Trophoblast cell (in vitro differentiated cells and primary cell): Measurements from ENCODE around the gene WSB1.

Source experiments
- DNase-seq, 2 donors: peaks; one replicate each; pipeline ENCODE4 v3.0.0-alpha.2; 2016
- H2AFZ ChIP-seq: 2 replicates; pipeline ENCODE4 v1.6.1; 2013; ENCODE audit warnings: low read length, moderate library complexity, mild to moderate bottlenecking; ENCODE audit not compliant: insufficient read depth, poor library complexity
- H2AK5ac ChIP-seq: 2 replicates; pipeline ENCODE4 v1.6.1; 2013; ENCODE audit warnings: mild to moderate bottlenecking, low read length
- H2BK120ac ChIP-seq: 2 replicates; pipeline ENCODE4 v1.6.1; 2013; ENCODE audit warnings: low read length, mild to moderate bottlenecking, moderate library complexity; ENCODE audit not compliant: insufficient read depth, poor library complexity
- H2BK12ac ChIP-seq: 2 replicates; pipeline ENCODE4 v1.6.1; 2013; ENCODE audit warnings: mild to moderate bottlenecking, low read length, moderate library complexity
- H2BK5ac ChIP-seq: 2 replicates; pipeline ENCODE4 v1.6.1; 2013; ENCODE audit warnings: low read length, low read depth, moderate library complexity, mild to moderate bottlenecking; ENCODE audit not compliant: poor library complexity
- H3K14ac ChIP-seq: 2 replicates; pipeline ENCODE4 v1.6.1; 2013; ENCODE audit warnings: mild to moderate bottlenecking, low read length
- H3K18ac ChIP-seq: 2 replicates; pipeline ENCODE4 v1.6.1; 2013; ENCODE audit warnings: mild to moderate bottlenecking, low read length
- H3K23ac ChIP-seq: 2 replicates; pipeline ENCODE4 v1.6.1; 2013; ENCODE audit warnings: low read length
- H3K27ac ChIP-seq: 2 replicates; pipeline ENCODE4 v1.5.1; 2013; ENCODE audit warnings: low read depth, mild to moderate bottlenecking, inconsistent platforms, low read length, moderate library complexity
- H3K27me3 ChIP-seq: 2 replicates; pipeline ENCODE4 v1.6.1; 2013; ENCODE audit warnings: inconsistent platforms, mild to moderate bottlenecking, low read length, moderate library complexity; ENCODE audit not compliant: insufficient read depth
- H3K36me3 ChIP-seq, 2 experiments: 1 replicate in 1 of 2; 2 replicates in 1 of 2; pipeline ENCODE4 v1.6.1; 2013; ENCODE audit warnings: low read length in 2 of 2, mild to moderate bottlenecking in 2 of 2, moderate library complexity in 1 of 2; ENCODE audit not compliant: insufficient read depth in 2 of 2, control insufficient read depth in 1 of 2
- H3K4ac ChIP-seq: 2 replicates; pipeline ENCODE4 v1.6.1; 2013; ENCODE audit warnings: low read depth, mild to moderate bottlenecking, low read length, moderate library complexity
- H3K4me1 ChIP-seq, 2 experiments: 1 replicate in 1 of 2; 2 replicates in 1 of 2; pipeline ENCODE4 v1.6.1; 2013; ENCODE audit warnings: low read length in 2 of 2, mild to moderate bottlenecking in 2 of 2, moderate library complexity in 1 of 2; ENCODE audit not compliant: insufficient read depth in 2 of 2, control insufficient read depth in 1 of 2
- H3K4me2 ChIP-seq: 2 replicates; pipeline ENCODE4 v1.6.1; 2013; ENCODE audit warnings: inconsistent platforms, mild to moderate bottlenecking, low read length, moderate library complexity
- H3K4me3 ChIP-seq: 2 replicates; pipeline ENCODE4 v1.5.1; 2013; ENCODE audit warnings: mild to moderate bottlenecking, low read depth, low read length, inconsistent platforms
- H3K79me1 ChIP-seq: one replicate; pipeline ENCODE4 v1.6.1; 2013; ENCODE audit warnings: low read length
- H3K79me2 ChIP-seq: 2 replicates; pipeline ENCODE4 v1.6.1; 2013; ENCODE audit warnings: low read length, mild to moderate bottlenecking; ENCODE audit not compliant: control insufficient read depth, insufficient read depth, poor library complexity
- H3K9ac ChIP-seq: 2 replicates; pipeline ENCODE4 v1.6.1; 2013; ENCODE audit warnings: mild to moderate bottlenecking, low read length
- H3K9me3 ChIP-seq: 2 replicates; pipeline ENCODE4 v1.6.1; 2013; ENCODE audit warnings: low read depth, mild to moderate bottlenecking, control low read depth, inconsistent platforms, low read length; ENCODE audit not compliant: insufficient read depth
- H4K12ac ChIP-seq: 2 replicates; pipeline ENCODE4 v1.6.1; 2013; ENCODE audit warnings: low read depth, mild to moderate bottlenecking, low read length, moderate library complexity
- H4K8ac ChIP-seq: 2 replicates; pipeline ENCODE4 v1.6.1; 2013; ENCODE audit warnings: low read depth, mild to moderate bottlenecking, low read length, moderate library complexity
- H4K91ac ChIP-seq: one replicate; pipeline ENCODE4 v1.6.1; 2013; ENCODE audit warnings: low read depth, mild to moderate bottlenecking, low read length, moderate library complexity
- WGBS: extraction: QIAGEN DNeasy Blood & Tissue Kit; methylation state at CpG from one replicate; pipeline ENCODE4 v1.1.7; 2013; ENCODE audit warnings: missing lambda C conversion rate; ENCODE audit not compliant: insufficient read length, insufficient coverage; ENCODE audit errors: extremely low coverage; 5-methylcytosine and 5-hydroxymethylcytosine counted together

WSB1 gene

GRCh38 chr17:27280527-27280926 is 13.4 kb upstream of the WSB1 start:
- H4K91ac ChIP-seq: no peak overlapping the region
- no peak overlapping the region for H3K27ac ChIP-seq
- peak; percentile 93 to 94 for DNase-seq
- no peak overlapping the region for H2BK120ac ChIP-seq
- H3K79me2 ChIP-seq: no peaks in the 10 kb centered on the region
- no peak overlapping the region for H2AK5ac ChIP-seq
- H3K4me3 ChIP-seq: no peak overlapping the region
- no peak overlapping the region for H4K12ac ChIP-seq
- no peak overlapping the region for H3K18ac ChIP-seq
- H4K8ac ChIP-seq: no peak overlapping the region
- H3K79me1 ChIP-seq: peaks cover 5% of the 10 kb centered on the region
- H3K23ac ChIP-seq: no peak overlapping the region
- no peak overlapping the region for H2BK12ac ChIP-seq
- H3K14ac ChIP-seq: no peak overlapping the region
- H3K4me1 ChIP-seq: peaks cover 4 to 5% of the 10 kb centered on the region in 2 experiments
- no peak overlapping the region for H3K9ac ChIP-seq
- WGBS: no CpG with 5 or more reads among the region's 10 CpGs
- no peak overlapping the region for H3K4ac ChIP-seq
- H2BK5ac ChIP-seq: no peak overlapping the region
- peaks cover 3% of the 10 kb centered on the region for H3K9me3 ChIP-seq
- no peak overlapping the region for H2AFZ ChIP-seq
- H3K27me3 ChIP-seq: no peaks in the 10 kb centered on the region
- no peak overlapping the region for H3K4me2 ChIP-seq
- H3K36me3 ChIP-seq: no peaks in the 10 kb centered on the region

GRCh38 chr17:27281438-27281837 is 12.5 kb upstream of the WSB1 start:
- Histone ChIP-seq H3K4me2 (no peak overlapping the region), H2BK5ac (peak overlapping the region; percentile 35), H3K79me1 (peaks cover 5% of the 10 kb centered on the region), H3K9ac (no peak overlapping the region), H3K23ac (no peak overlapping the region), H3K18ac (no peak overlapping the region), H4K91ac (peak overlapping the region; percentile 28), H2AFZ (no peak overlapping the region), H2BK12ac (no peak overlapping the region), H2AK5ac (no peak overlapping the region), H3K4ac (no peak overlapping the region), H3K27ac (no peak overlapping the region), H4K8ac (no peak overlapping the region), H3K4me3 (no peak overlapping the region), H3K9me3 (peaks cover 3% of the 10 kb centered on the region), H3K27me3 (no peaks in the 10 kb centered on the region), H4K12ac (no peak overlapping the region), H3K4me1 (peaks cover 4 to 5% of the 10 kb centered on the region in 2 experiments), H3K36me3 (no peaks in the 10 kb centered on the region), H3K79me2 (no peaks in the 10 kb centered on the region), H2BK120ac (no peak overlapping the region), H3K14ac (no peak overlapping the region)
- DNase-seq: peak in 1 of 2 donors; percentile 63
- no CpG with 5 or more reads among the region's 3 CpGs for WGBS

- Histone ChIP-seq H3K4me1 (peaks cover 0 to 3% of the 10 kb centered on the region in 2 experiments), H3K9ac (no peak overlapping the region), H3K18ac (no peak overlapping the region), H3K4me3 (no peak overlapping the region), H3K27ac (no peak overlapping the region), H4K12ac (no peak overlapping the region), H3K79me1 (peaks cover 2% of the 10 kb centered on the region), H2BK120ac (no peak overlapping the region), H3K23ac (no peak overlapping the region), H3K14ac (no peak overlapping the region), H3K36me3 (no peaks in the 10 kb centered on the region), H4K91ac (no peak overlapping the region), H3K79me2 (no peaks in the 10 kb centered on the region), H2BK5ac (no peak overlapping the region), H4K8ac (no peak overlapping the region), H2AK5ac (no peak overlapping the region), H3K4me2 (no peak overlapping the region), H3K9me3 (peaks cover 3% of the 10 kb centered on the region), H2BK12ac (no peak overlapping the region), H2AFZ (no peak overlapping the region), H3K4ac (no peak overlapping the region), H3K27me3 (no peaks in the 10 kb centered on the region)
- WGBS: no CpG with 5 or more reads among the region's 1 CpG
- DNase-seq: peak; percentile 93 to 99
Observed at GRCh38 chr17:27282054-27282551, 11.8 kb upstream of the WSB1 start.

GRCh38 chr17:27283060-27283459 is 10.9 kb upstream of the WSB1 start:
- no peak for DNase-seq

More at GRCh38 chr17:27283060-27283459, 10.9 kb upstream of the WSB1 start:
- Histone ChIP-seq H3K14ac (no peak overlapping the region), H4K8ac (no peak overlapping the region), H3K36me3 (no peaks in the 10 kb centered on the region), H3K79me2 (no peaks in the 10 kb centered on the region), H3K4ac (no peak overlapping the region), H3K27ac (no peak overlapping the region), H3K18ac (no peak overlapping the region), H2AFZ (no peak overlapping the region), H3K9me3 (no peaks in the 10 kb centered on the region), H3K4me2 (no peak overlapping the region), H4K12ac (no peak overlapping the region), H3K9ac (no peak overlapping the region), H2BK120ac (no peak overlapping the region), H3K27me3 (no peaks in the 10 kb centered on the region), H4K91ac (no peak overlapping the region), H2AK5ac (no peak overlapping the region), H2BK5ac (no peak overlapping the region), H3K4me3 (no peak overlapping the region), H3K4me1 (peaks cover 0 to 3% of the 10 kb centered on the region in 2 experiments), H3K79me1 (peaks cover 2% of the 10 kb centered on the region), H2BK12ac (no peak overlapping the region), H3K23ac (no peak overlapping the region)
